CD14-positive monocyte (primary cell): ENCODE data around the gene SLIT3. TPM values are rescaled to one million over a fixed set of nuclear protein-coding genes. Genes with fewer than 3 reads are reported as not detected.

Experiments
- DNase-seq, 3 donors: peaks; one replicate each; pipeline ENCODE4 v3.0.0-alpha.2; 2011 to 2022
- H2AFZ ChIP-seq: 2 replicates; pipeline ENCODE4 v1.6.0; 2012; ENCODE audit warnings: mild to moderate bottlenecking, low read depth, low read length, inconsistent platforms; ENCODE audit not compliant: insufficient read depth, poor library complexity, severe bottlenecking
- H3K27ac ChIP-seq, 2 donors: 1 replicate in 1 of 2; 2 replicates in 1 of 2; pipeline ENCODE4 v1.5.1; 2012 to 2013; ENCODE audit warnings: low read length in 2 of 2, control low read depth in 1 of 2, inconsistent platforms in 1 of 2, low read depth in 1 of 2, mild to moderate bottlenecking in 1 of 2
- H3K27me3 ChIP-seq, 2 donors: one replicate each; pipeline versions ENCODE4 v1.6.0 to v1.6.1; 2011 to 2013; ENCODE audit warnings: low read length in 2 of 2; ENCODE audit not compliant: control insufficient read depth in 2 of 2, insufficient read depth in 2 of 2
- H3K36me3 ChIP-seq, 2 donors: replicated peaks in 1 of 2; 1 replicate in 1 of 2; 2 replicates in 1 of 2; pipeline versions ENCODE4 v1.5.1 to v1.6.1; 2012 to 2013; ENCODE audit warnings: low read length in 2 of 2, control low read depth in 1 of 2, inconsistent platforms in 1 of 2, mild to moderate bottlenecking in 1 of 2; ENCODE audit not compliant: insufficient read depth in 2 of 2, control insufficient read depth in 1 of 2
- H3K4me1 ChIP-seq, 2 donors: 1 replicate in 1 of 2; 2 replicates in 1 of 2; pipeline versions ENCODE4 v1.5.1 to v1.6.1; 2012 to 2013; ENCODE audit warnings: low read length in 2 of 2, control low read depth in 1 of 2, inconsistent platforms in 1 of 2, mild to moderate bottlenecking in 1 of 2, moderate library complexity in 1 of 2; ENCODE audit not compliant: insufficient read depth in 2 of 2, control insufficient read depth in 1 of 2
- H3K4me2 ChIP-seq: replicated peaks from 2 replicates; pipeline ENCODE3; 2012; ENCODE audit warnings: low read length, moderate library complexity, mild to moderate bottlenecking; ENCODE audit not compliant: poor library complexity, severe bottlenecking; ENCODE audit errors: extremely low read depth
- H3K4me3 ChIP-seq, 3 experiments: fragments of 200-600 bp in 1 of 3; sonication (generic) in 1 of 3; replicated peaks in 1 of 3; 1 replicate in 2 of 3; 2 replicates in 1 of 3; pipeline ENCODE4 v1.5.1; 2011 to 2013; ENCODE audit warnings: low read length in 3 of 3, mild to moderate bottlenecking in 3 of 3, control low read depth in 2 of 3, low read depth in 2 of 3, inconsistent platforms in 1 of 3, moderate library complexity in 1 of 3
- H3K79me2 ChIP-seq: 2 replicates; pipeline ENCODE4 v1.6.0; 2012; ENCODE audit warnings: mild to moderate bottlenecking, control low read depth, inconsistent platforms, low read length, moderate library complexity; ENCODE audit not compliant: insufficient read depth
- H3K9ac ChIP-seq: 2 replicates; pipeline ENCODE4 v1.6.0; 2017; ENCODE audit warnings: low read length, mild to moderate bottlenecking; ENCODE audit not compliant: insufficient read depth, poor library complexity, severe bottlenecking
- H3K9me3 ChIP-seq, 2 donors: replicated peaks in 1 of 2; 1 replicate in 1 of 2; 2 replicates in 1 of 2; pipeline versions ENCODE4 v1.5.1 to v1.6.1; 2012 to 2013; ENCODE audit warnings: low read length in 2 of 2, control low read depth in 1 of 2; ENCODE audit not compliant: control insufficient read depth in 1 of 2, insufficient read depth in 1 of 2
- H4K20me1 ChIP-seq: 2 replicates; pipeline ENCODE4 v1.6.0; 2012; ENCODE audit warnings: mild to moderate bottlenecking, low read length, control low read depth, moderate library complexity; ENCODE audit not compliant: insufficient read depth
- H3K27ac Mint-ChIP-seq, 7 donors: one replicate each; pipeline ENCODE4 v1.8.0; 2020; ENCODE audit warnings: mild to moderate bottlenecking in 7 of 7, mixed read lengths in 7 of 7, moderate library complexity in 6 of 7, inconsistent platforms in 2 of 7
- H3K27me3 Mint-ChIP-seq, 3 donors: one replicate each; pipeline ENCODE4 v1.8.0; 2021 to 2022; ENCODE audit warnings: low read depth in 3 of 3, mild to moderate bottlenecking in 3 of 3, mixed read lengths in 3 of 3, moderate library complexity in 3 of 3, inconsistent platforms in 1 of 3
- H3K36me3 Mint-ChIP-seq, 2 donors: one replicate each; pipeline ENCODE4 v1.8.0; 2020; ENCODE audit warnings: mixed read lengths in 2 of 2, inconsistent platforms in 1 of 2, mild to moderate bottlenecking in 1 of 2
- H3K4me1 Mint-ChIP-seq: one replicate; pipeline ENCODE4 v1.8.0; 2020; ENCODE audit warnings: mild to moderate bottlenecking, mixed read lengths
- H3K4me3 Mint-ChIP-seq, 2 donors: one replicate each; pipeline ENCODE4 v1.8.0; 2020; ENCODE audit warnings: mild to moderate bottlenecking in 2 of 2, mixed read lengths in 2 of 2, moderate library complexity in 1 of 2
- H3K9me3 Mint-ChIP-seq, 7 donors: one replicate each; pipeline ENCODE4 v1.8.0; 2020 to 2022; ENCODE audit warnings: mixed read lengths in 7 of 7, mild to moderate bottlenecking in 6 of 7, moderate library complexity in 6 of 7, inconsistent platforms in 2 of 7
- CTCF ChIP-seq: fragments of 200-600 bp; IDR thresholded peaks from one replicate; pipeline ENCODE4 v1.8.0; 2022; ENCODE audit warnings: antibody characterized with exemption, mild to moderate bottlenecking
- WGBS: methylation state at CpG from one replicate; pipeline ENCODE4 v1.1.5; 2013; ENCODE audit warnings: missing lambda C conversion rate; ENCODE audit not compliant: insufficient coverage; 5-methylcytosine and 5-hydroxymethylcytosine counted together
- intact Hi-C, 2 donors: fragments of 100-400 bp; cut with micrococcal nuclease; formaldehyde crosslinking; loops; one replicate each; pipeline versions ENCODE4 v1.15.0 to v1.15.1; 2023
- polyA plus RNA-seq, 3 donors: library from polyadenylated mRNA; depleted of rRNA in 1 of 3; unstranded in 2 of 3; stranded (reverse) in 1 of 3; fragments of 300-500 nt in 2 of 3; fragments of >200 nt in 1 of 3; fragmentation: Illumina TruSeq in 2 of 3; gene quantifications; 1 replicate in 2 of 3; 2 replicates in 1 of 3; pipeline ENCODE4 v1.2.3, GENCODE V29; 2012 to 2021

Gene SLIT3
- polyA plus RNA-seq, 3 donors, result not detected

GRCh38 chr5:169054506-169054905 is 246.4 kb downstream of the SLIT3 start:
- H3K9me3 ChIP-seq, result no peaks in the 10 kb centered on the region
- H3K4me3 ChIP-seq, result no peak overlapping the region
- H4K20me1 ChIP-seq, result no peaks in the 10 kb centered on the region
- no peaks in the 10 kb centered on the region for H3K27me3 ChIP-seq
- DNase-seq, result no peak
- no peak overlapping the region for H3K4me3 Mint-ChIP-seq
- H3K4me1 ChIP-seq, result no peaks in the 10 kb centered on the region
- H3K27ac ChIP-seq, result no peak overlapping the region
- intact Hi-C loops, result no loop called here
- no peaks in the 10 kb centered on the region for H3K4me1 Mint-ChIP-seq
- no peaks in the 10 kb centered on the region for H3K36me3 Mint-ChIP-seq
- H3K4me2 ChIP-seq, result no peak overlapping the region
- H3K79me2 ChIP-seq, result no peaks in the 10 kb centered on the region
- H2AFZ ChIP-seq, result no peak overlapping the region
- H3K27me3 Mint-ChIP-seq, result peaks cover 2 to 5% (median 3%) of the 10 kb centered on the region in 3 donors
- H3K36me3 ChIP-seq, result no peaks in the 10 kb centered on the region
- H3K27ac Mint-ChIP-seq, result no peak overlapping the region
- TF ChIP-seq CTCF, result no peak
- whole genome bisulfite sequencing, result 95% methylated on average over 8 of the region's 8 CpGs
- H3K9me3 Mint-ChIP-seq, result peaks cover 0 to 3% (median 0%) of the 10 kb centered on the region in 7 donors
- H3K9ac ChIP-seq, result no peak overlapping the region

GRCh38 chr5:169052207-169052606 is 248.7 kb downstream of the SLIT3 start:
- H3K27me3 Mint-ChIP-seq, result peaks cover under 1 to 5% (median 1%) of the 10 kb centered on the region in 3 donors
- no peak overlapping the region for H3K27ac Mint-ChIP-seq
- H3K27me3 ChIP-seq, result no peaks in the 10 kb centered on the region
- H3K4me1 ChIP-seq, result no peaks in the 10 kb centered on the region
- 100% methylated on average over 2 of the region's 3 CpGs for WGBS
- H3K4me3 Mint-ChIP-seq, result no peak overlapping the region
- H3K36me3 Mint-ChIP-seq, result no peaks in the 10 kb centered on the region
- TF ChIP-seq CTCF, result no peak
- H3K4me1 Mint-ChIP-seq, result no peaks in the 10 kb centered on the region
- H3K27ac ChIP-seq, result no peak overlapping the region
- no peak overlapping the region for H2AFZ ChIP-seq
- H3K9me3 Mint-ChIP-seq, result peaks cover 0 to 3% (median 0%) of the 10 kb centered on the region in 7 donors
- no peaks in the 10 kb centered on the region for H4K20me1 ChIP-seq
- H3K9me3 ChIP-seq, result no peaks in the 10 kb centered on the region
- H3K4me2 ChIP-seq, result no peak overlapping the region
- no peaks in the 10 kb centered on the region for H3K36me3 ChIP-seq
- no peak overlapping the region for H3K4me3 ChIP-seq
- intact Hi-C loops, result no loop called here
- H3K79me2 ChIP-seq, result no peaks in the 10 kb centered on the region
- H3K9ac ChIP-seq, result no peak overlapping the region
- no peak for DNase-seq
